ENCODE measurements around the gene ARRDC4. TPM values are rescaled to one million over a fixed set of nuclear protein-coding genes. Genes with fewer than 3 reads are reported as not detected.
A peak's percentile ranks its signal among the peaks of the same experiment; 100 is the strongest.

Gene ARRDC4
- polyA plus RNA-seq, 1 of the 3 experiments (the other 2 are of a cell fraction), result 2.3 TPM

DNA sequence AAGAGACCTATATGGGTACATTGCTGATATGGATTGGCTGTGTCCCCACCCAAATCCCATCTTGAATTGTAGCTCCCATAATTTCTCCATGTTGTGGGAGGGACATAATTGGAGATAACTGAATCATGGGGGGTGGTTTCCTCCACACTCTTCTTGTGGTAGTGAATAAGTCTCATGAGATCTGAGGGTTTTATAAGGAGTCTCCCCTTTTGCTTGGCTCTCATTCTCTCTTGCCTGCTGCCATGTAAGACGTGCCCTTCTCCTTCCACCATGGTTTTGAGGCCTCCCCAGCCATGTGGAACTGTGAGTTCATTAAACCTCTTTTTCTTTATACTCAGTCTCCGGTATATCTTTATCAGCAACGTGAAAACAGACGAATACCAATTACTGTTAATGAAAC lies 5.0 kb upstream of the ARRDC4 start:
- Histone ChIP-seq H3K36me3 (replicated peaks in 1 of 2; ENCODE audit: control insufficient read depth in 1 of 2, insufficient read depth in 2 of 2, low read length in 1 of 2) (no peaks in the 10 kb centered on the region), H2AFZ (ENCODE audit: low read depth) (no peak overlapping the region), H3K9me2 (no peaks in the 10 kb centered on the region), H3K9ac (no peak overlapping the region), H3K27me3 (ENCODE audit: insufficient read depth) (peaks cover 12% of the 10 kb centered on the region; the same call in 1 of the 2 replicates), H3K9me3 (no peaks in the 10 kb centered on the region), H3K4me2 (no peak overlapping the region), H3F3A (replicated peaks; ENCODE audit: insufficient read depth) (no peaks in the 10 kb centered on the region), H3K4me3 (ENCODE audit: low read depth in 2 of 2, low read length in 1 of 2) (no peak overlapping the region), H3K4me1 (ENCODE audit: control insufficient read depth in 1 of 2, insufficient read depth in 2 of 2, low read depth in 1 of 2, low read length in 1 of 2) (peaks cover 0 to 2% of the 10 kb centered on the region in 2 experiments; a peak in 2 of 4 replicates), H3K27ac (ENCODE audit: low read depth in 2 of 2, low read length in 1 of 2) (no peak overlapping the region), H4K20me1 (ENCODE audit: insufficient read depth) (no peaks in the 10 kb centered on the region), H3K79me2 (ENCODE audit: insufficient read depth) (no peaks in the 10 kb centered on the region)
- 30% methylated on average over 4 of the region's 4 CpGs for WGBS (ENCODE audit: low lambda C conversion rate)
- TF ChIP-seq TEAD4 (IDR thresholded peaks at IDR 0.05; ENCODE audit: borderline replicate concordance, insufficient read depth) (no peak), GABPA (IDR thresholded peaks at IDR 0.05; ENCODE audit: low read depth) (no peak)
- no peak for DNase-seq
- CTCF ChIA-PET, result no interaction called here
- POLR2A ChIA-PET, result no interaction called here

DNA sequence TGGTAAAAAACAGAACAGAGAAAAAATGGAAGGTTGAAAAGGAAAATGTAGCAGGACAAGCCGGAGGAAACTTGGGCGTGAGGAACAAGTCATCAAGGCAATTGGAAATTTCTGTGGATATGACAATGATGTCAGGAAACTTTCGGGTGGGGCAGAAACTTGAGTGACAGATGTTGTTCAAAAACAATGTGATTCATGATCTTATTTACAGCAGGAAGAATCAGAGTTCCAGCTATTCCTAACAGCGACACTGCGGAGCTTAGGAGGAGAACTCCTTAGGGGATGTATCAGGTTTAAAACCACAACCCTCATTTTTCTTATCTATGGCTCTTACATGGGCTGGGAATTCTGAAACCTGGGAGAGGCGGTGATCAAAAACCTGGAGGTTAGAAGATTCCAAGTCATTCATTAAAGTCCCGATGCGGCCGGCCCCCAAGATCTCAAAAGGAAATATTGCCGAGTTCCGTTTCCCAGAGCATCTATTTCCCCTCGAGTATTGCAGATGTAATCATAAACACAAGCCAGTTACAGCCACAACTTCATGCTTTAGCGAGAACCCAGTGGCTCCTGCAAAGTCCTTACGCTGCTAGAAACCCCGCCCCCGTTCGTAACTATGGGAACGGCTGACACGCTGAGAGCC lies 659 bp upstream of the ARRDC4 start:
- Histone ChIP-seq H3F3A (replicated peaks; ENCODE audit: insufficient read depth) (no peaks in the 10 kb centered on the region), H3K4me3 (ENCODE audit: low read depth in 2 of 2, low read length in 1 of 2) (peak overlapping the region; percentile 50 to 57), H2AFZ (ENCODE audit: low read depth) (peak overlapping the region; percentile 61), H3K9ac (peak overlapping the region; percentile 27; the same call in 1 of the 2 replicates), H3K9me3 (no peaks in the 10 kb centered on the region), H3K27ac (ENCODE audit: low read depth in 2 of 2, low read length in 1 of 2) (peak overlapping the region in 1 of 2 experiments; percentile 68; a peak in 2 of 4 replicates), H3K79me2 (ENCODE audit: insufficient read depth) (no peaks in the 10 kb centered on the region; the same call in 1 of the 2 replicates), H3K9me2 (no peaks in the 10 kb centered on the region), H3K36me3 (replicated peaks in 1 of 2; ENCODE audit: control insufficient read depth in 1 of 2, insufficient read depth in 2 of 2, low read length in 1 of 2) (no peaks in the 10 kb centered on the region), H3K4me1 (ENCODE audit: control insufficient read depth in 1 of 2, insufficient read depth in 2 of 2, low read depth in 1 of 2, low read length in 1 of 2) (peaks cover 0 to 12% of the 10 kb centered on the region in 2 experiments; a peak in 2 of 4 replicates), H3K4me2 (peak overlapping the region; percentile 59), H3K27me3 (ENCODE audit: insufficient read depth) (no peaks in the 10 kb centered on the region; the same call in 1 of the 2 replicates), H4K20me1 (ENCODE audit: insufficient read depth) (no peaks in the 10 kb centered on the region)
- WGBS (ENCODE audit: low lambda C conversion rate), result 1% methylated on average over 19 of the region's 19 CpGs
- TF ChIP-seq MEF2A (IDR thresholded peaks at IDR 0.05; ENCODE audit: borderline replicate concordance, low read depth) (no peak), FOSL2 (IDR thresholded peaks at IDR 0.05; ENCODE audit: borderline replicate concordance, low read depth) (no peak), SIN3A (IDR thresholded peaks at IDR 0.05; ENCODE audit: borderline replicate concordance, low read depth, low read length) (0 out of 2 replicates have a peak, but pooled peaks have one; percentile 25)
- no peak for DNase-seq
- CTCF ChIA-PET, result interaction anchor here (0.6 kb wide), 1 partner anchor 215 kb away, joined by 3 read pairs; no protein-coding TSS in a partner anchor
- POLR2A ChIA-PET, result no interaction called here

DNA sequence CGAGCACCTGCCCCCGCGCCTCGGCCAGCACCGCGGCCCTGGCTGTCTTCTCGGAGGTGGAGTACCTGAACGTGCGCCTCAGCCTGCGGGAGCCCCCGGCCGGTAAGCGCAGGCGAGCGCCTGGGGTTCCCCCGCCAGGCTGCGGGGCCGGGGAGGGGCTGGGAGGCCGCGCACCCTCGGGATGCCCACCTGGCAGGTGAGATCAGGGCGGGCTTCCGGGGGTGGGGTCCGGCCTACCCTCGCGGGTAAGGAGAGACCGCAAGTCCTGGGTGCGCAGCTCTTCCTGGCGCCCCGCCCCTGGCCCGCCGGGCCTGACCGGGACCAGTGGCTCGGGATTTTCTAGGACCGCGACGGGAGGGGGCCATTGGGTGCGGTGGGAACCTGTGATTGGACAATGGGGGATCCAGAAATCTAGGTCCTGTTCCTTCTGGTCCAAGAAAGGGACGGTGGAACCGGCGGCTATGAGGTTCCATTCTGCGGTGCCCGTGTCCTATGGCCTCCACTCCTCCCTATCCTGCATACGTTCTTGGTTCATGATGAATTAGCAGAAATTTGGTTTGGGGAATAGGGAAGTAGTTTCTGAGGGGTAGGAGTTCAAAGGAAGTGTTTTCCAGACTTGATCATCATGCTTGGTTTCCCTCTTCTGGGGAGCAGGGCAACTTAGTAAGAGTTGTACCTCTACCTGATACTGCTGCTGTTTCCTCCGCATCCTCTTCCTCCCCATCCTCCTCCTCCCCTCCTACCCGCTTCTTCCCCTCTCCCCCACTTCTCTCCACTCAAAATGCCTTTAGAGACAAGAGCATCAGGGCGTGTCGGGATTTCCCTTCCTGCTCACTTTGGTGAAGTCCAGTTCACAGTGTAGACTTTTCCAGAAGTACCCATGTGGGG lies 808 bp downstream of the ARRDC4 start:
- WGBS (ENCODE audit: low lambda C conversion rate), result 27% methylated on average over 18 of the region's 48 CpGs
- TF ChIP-seq RAD21 (IDR thresholded peaks at IDR 0.05; ENCODE audit: low read length), result no peak
- peak; percentile 46 for TF ChIP-seq GABPA (IDR thresholded peaks at IDR 0.05; ENCODE audit: low read depth)
- Histone ChIP-seq H3K4me2 (peak overlapping the region; percentile 73), H3K4me3 (ENCODE audit: low read depth in 2 of 2, low read length in 1 of 2) (peak overlapping the region; percentile 66 to 92), H3K4me1 (ENCODE audit: control insufficient read depth in 1 of 2, insufficient read depth in 2 of 2, low read depth in 1 of 2, low read length in 1 of 2) (peaks cover 0 to 12% of the 10 kb centered on the region in 2 experiments; a peak in 3 of 4 replicates), H3F3A (replicated peaks; ENCODE audit: insufficient read depth) (no peaks in the 10 kb centered on the region), H3K79me2 (ENCODE audit: insufficient read depth) (no peaks in the 10 kb centered on the region; the same call in 1 of the 2 replicates), H3K36me3 (replicated peaks in 1 of 2; ENCODE audit: control insufficient read depth in 1 of 2, insufficient read depth in 2 of 2, low read length in 1 of 2) (peaks cover 0 to 8% of the 10 kb centered on the region in 2 experiments), H4K20me1 (ENCODE audit: insufficient read depth) (no peaks in the 10 kb centered on the region), H3K9me3 (no peaks in the 10 kb centered on the region), H3K27ac (ENCODE audit: low read depth in 2 of 2, low read length in 1 of 2) (peak overlapping the region in 1 of 2 experiments; percentile 74; a peak in 1 of 4 replicates), H3K27me3 (ENCODE audit: insufficient read depth) (no peaks in the 10 kb centered on the region), H3K9me2 (no peaks in the 10 kb centered on the region), H2AFZ (ENCODE audit: low read depth) (peak overlapping the region; percentile 66; the same call in 1 of the 2 replicates), H3K9ac (peak overlapping the region; percentile 61)
- peak; percentile 56 for DNase-seq
- ChIA-PET POLR2A (no interaction called here), CTCF (no interaction called here)
